ENCODE results near the gene ICOS.
A peak's percentile ranks its signal among the peaks of the same experiment; 100 is the strongest.
"Not testable (repeated sequence)": the region's sequence is repeated elsewhere in the genome, so short reads cannot be mapped to it uniquely, and the experiment has no call there.

ICOS gene

DNA sequence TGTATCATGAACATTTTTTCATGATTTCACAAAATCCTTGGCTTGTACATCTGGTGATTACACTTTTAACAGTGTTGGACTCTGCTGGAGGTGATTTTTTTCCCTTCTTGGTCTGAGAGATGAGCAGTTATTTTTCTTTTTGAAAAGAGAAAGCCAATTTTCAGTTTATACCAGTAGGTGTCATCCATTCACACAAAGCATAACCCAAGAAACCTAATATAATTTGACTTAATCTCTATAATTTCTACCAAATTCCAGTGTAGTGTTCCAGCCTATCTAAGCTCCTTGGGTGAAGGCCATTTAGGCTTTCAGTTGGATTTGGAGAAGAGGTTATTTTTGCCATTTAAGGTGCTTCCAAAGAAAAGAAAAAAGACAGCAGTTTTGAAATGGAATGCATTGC, 7.7 kb upstream of the ICOS start:
- no peak for DNase-seq (ENCODE audit: low spot score)
- in situ Hi-C loops (cut with MboI; ENCODE audit: low pct_unique_long_range_greater_than_20kb, low sequenced_read_pairs, unreplicated experiment) = no loop called here
- TF ChIP-seq, protein P1, sequence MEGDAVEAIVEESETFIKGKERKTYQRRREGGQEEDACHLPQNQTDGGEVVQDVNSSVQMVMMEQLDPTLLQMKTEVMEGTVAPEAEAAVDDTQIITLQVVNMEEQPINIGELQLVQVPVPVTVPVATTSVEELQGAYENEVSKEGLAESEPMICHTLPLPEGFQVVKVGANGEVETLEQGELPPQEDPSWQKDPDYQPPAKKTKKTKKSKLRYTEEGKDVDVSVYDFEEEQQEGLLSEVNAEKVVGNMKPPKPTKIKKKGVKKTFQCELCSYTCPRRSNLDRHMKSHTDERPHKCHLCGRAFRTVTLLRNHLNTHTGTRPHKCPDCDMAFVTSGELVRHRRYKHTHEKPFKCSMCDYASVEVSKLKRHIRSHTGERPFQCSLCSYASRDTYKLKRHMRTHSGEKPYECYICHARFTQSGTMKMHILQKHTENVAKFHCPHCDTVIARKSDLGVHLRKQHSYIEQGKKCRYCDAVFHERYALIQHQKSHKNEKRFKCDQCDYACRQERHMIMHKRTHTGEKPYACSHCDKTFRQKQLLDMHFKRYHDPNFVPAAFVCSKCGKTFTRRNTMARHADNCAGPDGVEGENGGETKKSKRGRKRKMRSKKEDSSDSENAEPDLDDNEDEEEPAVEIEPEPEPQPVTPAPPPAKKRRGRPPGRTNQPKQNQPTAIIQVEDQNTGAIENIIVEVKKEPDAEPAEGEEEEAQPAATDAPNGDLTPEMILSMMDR (IDR thresholded peaks at IDR 0.05; ENCODE audit: extremely low read depth, insufficient read depth, missing control alignments) = peak; percentile 27

DNA sequence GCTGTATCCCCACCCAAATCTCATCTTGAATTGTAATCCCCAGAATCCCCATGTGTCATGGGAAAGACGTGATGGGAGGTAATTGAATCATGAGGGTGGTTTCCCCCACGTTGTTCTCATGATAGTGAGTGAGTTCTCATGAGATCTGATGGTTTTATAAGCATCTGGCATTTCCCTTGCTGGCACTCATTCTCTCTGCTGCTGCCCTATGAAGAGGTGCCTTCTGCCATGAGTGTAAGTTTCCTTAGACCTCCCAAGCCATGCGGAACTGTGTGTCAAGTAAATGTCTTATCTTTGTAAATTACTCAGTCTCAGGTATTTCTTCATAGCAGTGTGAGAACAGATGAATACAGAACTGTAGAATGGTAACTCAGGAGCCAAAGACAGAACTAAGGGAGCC, 5.3 kb upstream of the ICOS start:
- DNase-seq (ENCODE audit: low spot score); in situ Hi-C loops (cut with MboI; ENCODE audit: low pct_unique_long_range_greater_than_20kb, low sequenced_read_pairs, unreplicated experiment): not testable (repeated sequence)

DNA sequence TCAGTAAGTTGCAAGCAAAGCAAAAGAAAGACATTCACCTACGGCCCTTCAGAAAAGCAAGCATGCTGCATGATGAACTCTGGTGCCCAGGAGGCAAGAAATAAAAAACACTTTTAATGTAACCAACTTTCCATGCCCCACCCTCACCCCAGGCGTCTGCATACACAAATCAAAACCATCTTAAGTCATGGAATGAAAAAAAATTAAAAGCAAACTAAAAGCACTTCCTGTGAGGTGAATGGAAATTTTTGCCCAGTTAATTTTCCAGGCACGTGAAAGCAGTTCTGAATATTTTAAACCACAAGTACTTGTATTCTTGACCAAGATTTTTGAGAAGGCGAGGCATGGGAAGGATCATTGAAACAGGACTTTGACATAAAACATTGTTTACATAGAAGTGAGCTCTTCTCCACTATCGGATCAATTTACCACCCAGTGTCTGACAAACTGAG, 2.5 kb upstream of the ICOS start:
- no peak for DNase-seq (ENCODE audit: low spot score)
- TF ChIP-seq, protein P1 (IDR thresholded peaks at IDR 0.05; ENCODE audit: extremely low read depth, insufficient read depth, missing control alignments) = no peak
- in situ Hi-C loops (cut with MboI; ENCODE audit: low pct_unique_long_range_greater_than_20kb, low sequenced_read_pairs, unreplicated experiment) = no loop called here

DNA sequence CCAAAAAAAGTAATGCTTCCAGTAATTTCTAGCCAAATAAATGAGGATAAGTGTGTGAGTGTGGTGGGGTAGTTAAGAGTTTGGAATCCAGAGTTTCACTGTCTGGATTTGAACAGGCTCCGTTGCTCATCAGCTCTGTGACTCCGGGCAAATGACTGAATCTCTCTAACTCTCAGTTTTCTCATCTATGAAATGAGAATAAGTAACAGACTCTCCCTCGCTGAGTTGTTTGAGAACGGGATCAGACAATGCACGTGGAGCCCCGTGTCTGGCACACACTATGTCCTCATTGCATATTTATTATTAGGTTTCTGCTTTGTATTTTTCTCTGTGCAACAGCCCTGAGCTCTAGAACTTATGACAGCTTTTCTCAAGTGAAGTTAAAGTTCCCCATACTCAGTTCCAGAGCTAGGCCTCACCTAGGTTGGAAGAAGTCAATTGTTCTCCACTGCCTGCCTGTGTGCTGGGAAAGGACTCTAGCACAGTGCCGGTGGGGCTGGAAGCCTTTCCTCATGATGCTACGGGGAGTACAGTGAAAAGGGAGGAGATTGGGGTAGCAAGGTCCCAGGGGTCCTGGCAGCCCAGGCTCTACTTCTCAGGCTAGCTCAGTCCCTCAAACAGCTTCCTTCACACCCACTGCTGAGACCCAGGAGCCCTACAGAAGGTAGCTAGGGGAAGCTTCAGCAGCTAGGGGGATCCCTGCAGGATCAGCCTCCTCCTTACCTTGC, 1.7 kb upstream of the ICOS start:
- TF ChIP-seq, protein P1 (IDR thresholded peaks at IDR 0.05; ENCODE audit: extremely low read depth, insufficient read depth, missing control alignments) = no peak
- in situ Hi-C loops (cut with MboI; ENCODE audit: low pct_unique_long_range_greater_than_20kb, low sequenced_read_pairs, unreplicated experiment) = no loop called here
- no peak for DNase-seq (ENCODE audit: low spot score)

DNA sequence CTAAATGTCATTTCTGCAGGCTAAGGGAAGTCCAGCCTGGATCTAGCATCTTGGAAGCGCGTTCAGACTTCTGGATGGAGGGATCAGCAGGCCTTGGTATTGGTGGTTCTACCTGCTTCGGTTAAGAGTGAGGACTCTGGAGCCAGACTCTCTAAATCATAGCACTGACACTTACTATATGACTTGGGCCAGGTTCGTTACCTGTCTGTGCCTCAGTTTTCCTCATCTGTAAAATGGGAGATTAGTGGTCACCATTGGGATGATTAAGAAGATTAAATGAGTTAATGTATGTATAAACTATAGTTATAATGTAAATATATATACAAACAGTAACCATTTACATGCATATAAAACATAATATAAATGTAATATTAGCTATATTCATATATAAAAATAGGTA, 995 bp upstream of the ICOS start:
- DNase-seq (ENCODE audit: low spot score) = no peak
- in situ Hi-C loops (cut with MboI; ENCODE audit: low pct_unique_long_range_greater_than_20kb, low sequenced_read_pairs, unreplicated experiment) = no loop called here
- TF ChIP-seq, protein P1 (IDR thresholded peaks at IDR 0.05; ENCODE audit: extremely low read depth, insufficient read depth, missing control alignments) = no peak

DNA sequence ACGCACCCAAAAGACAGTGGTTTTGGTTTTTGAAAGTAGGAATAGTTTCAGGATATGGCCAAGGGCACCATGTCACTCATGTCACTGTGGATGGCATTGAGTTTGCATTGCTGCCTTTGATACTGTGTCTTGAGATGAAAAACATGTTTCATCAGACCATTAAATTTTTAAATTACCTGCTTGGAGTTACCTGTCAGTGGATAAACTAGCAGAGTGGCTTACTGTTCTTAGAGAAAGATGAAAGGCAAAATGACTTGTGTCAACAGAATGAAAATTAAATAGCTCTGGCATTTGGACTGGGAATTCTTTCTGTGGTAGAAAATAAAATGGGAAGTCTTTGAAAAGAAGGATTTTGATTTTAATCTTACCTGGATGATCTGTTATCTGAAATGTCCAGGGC, 386 bp downstream of the ICOS start:
- in situ Hi-C loops (cut with MboI; ENCODE audit: low pct_unique_long_range_greater_than_20kb, low sequenced_read_pairs, unreplicated experiment) = no loop called here
- TF ChIP-seq, protein P1 (IDR thresholded peaks at IDR 0.05; ENCODE audit: extremely low read depth, insufficient read depth, missing control alignments) = no peak

DNA sequence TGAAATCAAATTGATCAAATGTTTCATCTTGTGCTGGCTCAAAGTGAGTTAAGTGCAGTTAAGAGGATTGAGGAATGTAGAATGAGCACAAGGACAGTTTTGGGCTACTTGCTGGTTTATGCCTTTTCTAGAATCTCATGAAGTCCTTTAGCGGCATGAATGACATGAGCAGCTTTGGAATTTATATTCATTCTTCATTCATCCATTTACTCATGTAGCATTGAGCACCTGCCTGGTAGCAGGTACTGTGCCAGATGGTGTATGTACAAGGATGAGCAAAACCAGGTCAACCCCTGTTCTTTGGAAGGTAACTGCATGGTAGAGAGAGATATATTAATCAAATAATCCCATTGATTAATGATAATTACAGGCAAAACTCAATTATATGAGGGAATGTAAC, 1.2 kb downstream of the ICOS start:
- in situ Hi-C loops (cut with MboI; ENCODE audit: low pct_unique_long_range_greater_than_20kb, low sequenced_read_pairs, unreplicated experiment) = no loop called here
- no peak for DNase-seq (ENCODE audit: low spot score)
- TF ChIP-seq, protein P1 (IDR thresholded peaks at IDR 0.05; ENCODE audit: extremely low read depth, insufficient read depth, missing control alignments) = no peak

More for the DNA sequence above, 386 bp downstream of the ICOS start:
- no peak for DNase-seq (ENCODE audit: low spot score)

Data from GM13977 (cell line).